H9 (cell line): ENCODE results near the gene ESPL1. TPM values are rescaled to one million over a fixed set of nuclear protein-coding genes. Genes with fewer than 3 reads are reported as not detected.

Experiments used
- DNase-seq: peaks from one replicate; pipeline ENCODE4 v3.0.0-alpha.2; 2017
- H2AFZ ChIP-seq: one replicate; pipeline ENCODE4 v1.6.1; 2013; ENCODE audit warnings: mild to moderate bottlenecking, low read length, control low read depth, moderate library complexity
- H2AK5ac ChIP-seq: 2 replicates; pipeline ENCODE4 v1.6.1; 2013; ENCODE audit warnings: low read length, control low read depth, mixed read lengths; ENCODE audit not compliant: insufficient read length
- H2BK120ac ChIP-seq: one replicate; pipeline ENCODE4 v1.6.1; 2013; ENCODE audit warnings: low read depth, mild to moderate bottlenecking, low read length, control low read depth, inconsistent platforms; ENCODE audit not compliant: poor library complexity, severe bottlenecking
- H2BK12ac ChIP-seq: 2 replicates; pipeline ENCODE4 v1.6.1; 2013; ENCODE audit warnings: low read length, control low read depth, mixed read lengths, low read depth; ENCODE audit not compliant: insufficient read length
- H2BK15ac ChIP-seq: 2 replicates; pipeline ENCODE4 v1.6.1; 2013; ENCODE audit warnings: low read depth, low read length, control low read depth
- H2BK20ac ChIP-seq: one replicate; pipeline ENCODE4 v1.6.1; 2013; ENCODE audit warnings: low read depth, mild to moderate bottlenecking, low read length, control low read depth, inconsistent platforms; ENCODE audit not compliant: poor library complexity, severe bottlenecking
- H2BK5ac ChIP-seq: 2 replicates; pipeline ENCODE4 v1.6.1; 2013; ENCODE audit warnings: low read length, control low read depth, mixed read lengths; ENCODE audit not compliant: insufficient read length
- H3K14ac ChIP-seq: 2 replicates; pipeline ENCODE4 v1.6.1; 2013; ENCODE audit warnings: low read length, control low read depth; ENCODE audit not compliant: insufficient read depth
- H3K18ac ChIP-seq: 2 replicates; pipeline ENCODE4 v1.6.1; 2013; ENCODE audit warnings: low read depth, mild to moderate bottlenecking, mixed read lengths, low read length, control low read depth; ENCODE audit not compliant: insufficient read length
- H3K23ac ChIP-seq: 2 replicates; pipeline ENCODE4 v1.6.1; 2013; ENCODE audit warnings: low read length, control low read depth, mixed read lengths, low read depth; ENCODE audit not compliant: insufficient read length
- H3K23me2 ChIP-seq: 2 replicates; pipeline ENCODE4 v1.6.1; 2013; ENCODE audit warnings: low read depth, mild to moderate bottlenecking, mixed read lengths, low read length, control low read depth; ENCODE audit not compliant: insufficient read length, poor library complexity, severe bottlenecking
- H3K27ac ChIP-seq: 2 replicates; pipeline ENCODE4 v1.5.1; 2013; ENCODE audit warnings: low read length, control low read depth, mixed read lengths, low read depth; ENCODE audit not compliant: insufficient read length
- H3K27me3 ChIP-seq: 2 replicates; pipeline ENCODE4 v1.6.1; 2013; ENCODE audit warnings: low read length, control low read depth, inconsistent platforms; ENCODE audit not compliant: insufficient read depth
- H3K4ac ChIP-seq: 2 replicates; pipeline ENCODE4 v1.6.1; 2013; ENCODE audit warnings: low read depth, mild to moderate bottlenecking, control low read depth, inconsistent platforms, low read length, moderate library complexity
- H3K4me1 ChIP-seq: 2 replicates; pipeline ENCODE4 v1.6.1; 2013; ENCODE audit warnings: low read length, control low read depth, inconsistent platforms; ENCODE audit not compliant: insufficient read depth
- H3K4me2 ChIP-seq: 2 replicates; pipeline ENCODE4 v1.6.1; 2013; ENCODE audit warnings: low read length, control low read depth, mixed read lengths; ENCODE audit not compliant: insufficient read length, insufficient read depth
- H3K56ac ChIP-seq: 2 replicates; pipeline ENCODE4 v1.6.1; 2013; ENCODE audit warnings: low read depth, mild to moderate bottlenecking, mixed read lengths, low read length, control low read depth; ENCODE audit not compliant: insufficient read length
- H3K79me1 ChIP-seq: 2 replicates; pipeline ENCODE4 v1.6.1; 2013; ENCODE audit warnings: low read depth, mild to moderate bottlenecking, moderate library complexity, low read length, control low read depth, inconsistent platforms; ENCODE audit not compliant: insufficient read depth, poor library complexity, severe bottlenecking
- H3K79me2 ChIP-seq: 2 replicates; pipeline ENCODE4 v1.6.1; 2013; ENCODE audit warnings: low read length, control low read depth, inconsistent platforms; ENCODE audit not compliant: insufficient read depth
- H3K9ac ChIP-seq: 2 replicates; pipeline ENCODE4 v1.6.1; 2013; ENCODE audit warnings: low read length, control low read depth, mixed read lengths; ENCODE audit not compliant: insufficient read length; ENCODE audit errors: extremely low read depth
- H3K9me3 ChIP-seq: one replicate; pipeline ENCODE4 v1.6.1; 2013; ENCODE audit warnings: low read depth, low read length, inconsistent platforms; ENCODE audit not compliant: control insufficient read depth
- H3T11ph ChIP-seq: one replicate; pipeline ENCODE4 v1.6.1; 2013; ENCODE audit warnings: mild to moderate bottlenecking, low read length, control low read depth, inconsistent platforms
- H4K20me1 ChIP-seq: one replicate; pipeline ENCODE4 v1.6.1; 2013; ENCODE audit not compliant: control insufficient read depth, insufficient read length, insufficient read depth
- H4K5ac ChIP-seq: 2 replicates; pipeline ENCODE4 v1.6.1; 2013; ENCODE audit warnings: low read depth, mild to moderate bottlenecking, mixed read lengths, low read length, control low read depth; ENCODE audit not compliant: insufficient read length
- H4K8ac ChIP-seq: replicated peaks from 2 replicates; pipeline ENCODE4 v1.6.1; 2013; ENCODE audit warnings: low read length, control low read depth, mixed read lengths, low read depth; ENCODE audit not compliant: insufficient read length
- H4K91ac ChIP-seq: 2 replicates; pipeline ENCODE4 v1.6.1; 2013; ENCODE audit warnings: low read depth, mild to moderate bottlenecking, moderate library complexity, mixed read lengths, low read length, control low read depth; ENCODE audit not compliant: insufficient read length
- H3K27ac Mint-ChIP-seq, 3 experiments: 2 replicates in 2 of 3; 3 replicates in 1 of 3; pipeline ENCODE4 v1.8.0; 2020 to 2021; ENCODE audit warnings: mixed read lengths in 3 of 3, mild to moderate bottlenecking in 1 of 3, moderate library complexity in 1 of 3
- H3K27me3 Mint-ChIP-seq: 2 replicates; pipeline ENCODE4 v1.8.0; 2021; ENCODE audit warnings: low read depth, mild to moderate bottlenecking, moderate library complexity, mixed read lengths
- H3K36me3 Mint-ChIP-seq, 3 experiments: 2 replicates in 2 of 3; 3 replicates in 1 of 3; pipeline ENCODE4 v1.8.0; 2020 to 2021; ENCODE audit warnings: low read depth in 3 of 3, mixed read lengths in 3 of 3; ENCODE audit not compliant: insufficient read depth in 1 of 3
- H3K4me1 Mint-ChIP-seq, 2 experiments: 2 replicates each; pipeline ENCODE4 v1.8.0; 2020; ENCODE audit warnings: mixed read lengths in 2 of 2
- H3K4me3 Mint-ChIP-seq, 2 experiments: 2 replicates in 1 of 2; 3 replicates in 1 of 2; pipeline ENCODE4 v1.8.0; 2020 to 2021; ENCODE audit warnings: mild to moderate bottlenecking in 2 of 2, mixed read lengths in 2 of 2, moderate library complexity in 1 of 2
- H3K9me3 Mint-ChIP-seq, 2 experiments: 2 replicates in 1 of 2; 3 replicates in 1 of 2; pipeline ENCODE4 v1.8.0; 2020; ENCODE audit warnings: mild to moderate bottlenecking in 2 of 2, mixed read lengths in 2 of 2, moderate library complexity in 1 of 2
- CTCF ChIP-seq: fragments of 200-600 bp; sonication (generic); conservative IDR thresholded peaks from 3 replicates; pipeline ENCODE4 v1.8.0; 2021; ENCODE audit warnings: antibody characterized with exemption, mild to moderate bottlenecking
- WGBS: extraction: QIAGEN DNeasy Blood & Tissue Kit; methylation state at CpG from one replicate; pipeline ENCODE4 v1.1.7; 2013; ENCODE audit warnings: missing lambda C conversion rate, low lambda C conversion rate, mixed read lengths; ENCODE audit not compliant: insufficient read length; ENCODE audit errors: extremely low coverage; 5-methylcytosine and 5-hydroxymethylcytosine counted together
- total RNA-seq: library from RNA; stranded (reverse); gene quantifications from 2 replicates; pipeline ENCODE4 v1.2.1, GENCODE V29; 2021

The ESPL1 gene
- total RNA-seq, 1 experiment from 2014 or later = 43.2 TPM

GRCh38 chr12:53227836-53228235, 40.3 kb upstream of the ESPL1 start:
- Histone ChIP-seq H3K14ac (no peak overlapping the region), H2AFZ (no peak overlapping the region), H3K23me2 (peaks cover 16% of the 10 kb centered on the region), H3K18ac (no peak overlapping the region), H3K4ac (no peak overlapping the region), H4K20me1 (no peaks in the 10 kb centered on the region), H3K27me3 (no peaks in the 10 kb centered on the region; the same call in 1 of the 2 replicates), H2BK5ac (no peak overlapping the region), H3K9me3 (no peaks in the 10 kb centered on the region), H2BK120ac (no peak overlapping the region), H3K4me1 (peaks cover 26% of the 10 kb centered on the region; the same call in 1 of the 2 replicates), H2BK12ac (no peak overlapping the region), H4K5ac (no peak overlapping the region), H3K27ac (no peak overlapping the region), H2AK5ac (no peak overlapping the region), H3K56ac (no peak overlapping the region), H3K4me2 (no peak overlapping the region), H3K79me1 (no peaks in the 10 kb centered on the region), H4K91ac (no peak overlapping the region), H3K9ac (no peak overlapping the region), H3T11ph (no peak overlapping the region), H2BK20ac (no peak overlapping the region), H3K23ac (no peak overlapping the region), H2BK15ac (no peak overlapping the region), H4K8ac (no peak overlapping the region), H3K79me2 (no peaks in the 10 kb centered on the region)
- H3K4me1 Mint-ChIP-seq = peaks cover 74 to 79% of the 10 kb centered on the region in 2 experiments
- H3K27me3 Mint-ChIP-seq = peaks cover 10% of the 10 kb centered on the region
- no CpG with 5 or more reads among the region's 1 CpG for WGBS
- peaks cover 8 to 17% (median 13%) of the 10 kb centered on the region in 3 experiments; a peak in 6 of 7 replicates for H3K36me3 Mint-ChIP-seq
- no peak overlapping the region for H3K4me3 Mint-ChIP-seq
- no peak for TF ChIP-seq CTCF
- H3K9me3 Mint-ChIP-seq = no peaks in the 10 kb centered on the region
- no peak overlapping the region for H3K27ac Mint-ChIP-seq
- DNase-seq = no peak
